GM10847 (cell line): ENCODE measurements around the gene SMG9.
A peak's percentile ranks its signal among the peaks of the same experiment; 100 is the strongest.

Experiments used
- POLR2A ChIP-seq: IDR thresholded peaks from 2 replicates; pipeline ENCODE4 v1.6.1; 2011; ENCODE audit not compliant: insufficient read length; ENCODE audit errors: extremely low read depth

SMG9 gene

DNA sequence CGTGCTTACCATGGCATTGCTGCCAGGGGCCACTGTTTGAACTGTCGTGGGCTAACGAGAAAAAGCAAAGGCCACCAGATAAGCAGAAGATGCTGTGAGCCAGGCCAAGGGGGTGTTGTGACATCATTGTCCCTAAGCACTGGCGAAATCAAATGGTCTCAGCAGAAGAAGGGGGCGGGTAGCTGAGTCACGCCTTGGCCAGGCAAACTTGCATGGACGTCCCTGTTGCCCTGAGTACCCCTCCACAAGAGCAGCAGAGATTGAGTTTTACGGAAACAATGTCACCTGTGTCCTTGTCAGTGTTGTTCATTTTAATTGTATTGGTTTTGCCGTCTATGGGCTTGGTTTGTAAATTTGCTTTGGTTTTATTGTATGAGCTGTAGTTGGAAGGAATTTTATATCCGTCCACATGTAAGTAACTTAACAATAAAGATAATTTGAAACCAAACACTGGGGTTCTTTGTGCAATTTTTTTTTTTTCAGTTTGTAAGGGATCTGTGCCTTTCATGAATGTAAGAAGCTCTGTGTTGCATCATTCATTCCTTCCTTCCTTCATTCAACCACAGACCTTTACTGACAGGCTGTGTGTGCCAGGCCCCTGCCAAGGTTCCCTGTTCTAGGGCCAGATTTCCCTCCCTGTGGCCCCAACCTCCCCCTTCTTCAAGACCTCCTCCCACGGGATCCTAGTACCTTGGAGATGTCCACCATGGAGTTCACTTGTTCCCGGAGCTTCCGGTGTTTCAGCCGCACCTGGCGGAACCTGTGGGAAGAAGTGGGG is 13.7 kb upstream of the SMG9 start:
- no peak for TF ChIP-seq POLR2A

DNA sequence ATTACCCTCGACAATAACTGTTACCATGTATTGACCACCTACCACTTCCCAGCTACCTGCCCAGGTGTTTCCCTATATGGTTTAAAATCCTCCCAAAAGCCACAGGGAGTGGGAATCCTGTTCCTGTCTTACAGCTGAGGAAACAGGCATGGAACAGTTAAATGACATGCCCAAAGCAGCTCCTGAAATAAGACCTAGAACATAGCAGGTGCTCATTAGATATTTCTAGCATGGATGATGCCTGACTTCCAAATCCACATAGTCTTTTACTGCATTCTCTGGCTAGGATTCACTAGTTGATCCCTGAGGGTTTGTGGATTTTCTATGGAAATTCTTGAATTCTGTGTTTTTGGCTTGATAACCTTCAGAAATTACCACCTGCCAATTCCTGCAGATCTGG is 13.1 kb upstream of the SMG9 start:
- no peak for TF ChIP-seq POLR2A

DNA sequence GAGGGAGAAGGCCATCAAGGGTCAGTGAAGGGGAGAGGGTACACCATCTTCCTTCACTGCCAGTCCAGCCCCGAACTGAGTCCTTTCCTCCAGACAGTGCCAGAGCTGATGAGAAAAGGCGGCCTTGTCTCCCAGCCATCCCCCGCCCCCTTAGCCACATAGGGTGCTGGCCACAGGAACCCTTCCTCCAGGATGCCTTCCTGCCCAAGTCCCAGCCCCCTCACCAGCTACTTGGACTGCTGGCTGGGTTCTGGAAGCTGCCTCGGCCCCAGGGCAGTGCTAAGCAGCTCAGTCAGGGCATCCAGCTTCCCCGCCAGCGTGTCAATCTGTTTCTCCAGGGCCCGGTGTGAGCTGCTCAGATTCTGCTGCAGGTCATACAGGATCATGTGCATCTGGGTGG is 12.6 kb upstream of the SMG9 start:
- no peak for TF ChIP-seq POLR2A

DNA sequence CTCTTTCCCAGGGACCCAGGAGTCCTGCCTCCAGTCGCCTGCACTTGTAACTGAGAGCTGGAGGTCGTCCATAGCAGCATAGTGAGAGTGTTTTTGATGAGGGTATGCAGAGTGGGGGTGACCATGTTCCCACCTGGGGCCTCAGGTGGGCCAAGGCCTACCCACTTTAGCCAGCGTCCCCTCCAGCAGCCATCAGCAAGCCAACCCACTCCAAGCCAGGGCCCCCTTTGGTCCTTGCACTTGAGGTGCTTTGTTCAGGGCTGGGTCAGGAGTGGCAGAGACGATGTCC is 11.9 kb upstream of the SMG9 start:
- TF ChIP-seq POLR2A: no peak

DNA sequence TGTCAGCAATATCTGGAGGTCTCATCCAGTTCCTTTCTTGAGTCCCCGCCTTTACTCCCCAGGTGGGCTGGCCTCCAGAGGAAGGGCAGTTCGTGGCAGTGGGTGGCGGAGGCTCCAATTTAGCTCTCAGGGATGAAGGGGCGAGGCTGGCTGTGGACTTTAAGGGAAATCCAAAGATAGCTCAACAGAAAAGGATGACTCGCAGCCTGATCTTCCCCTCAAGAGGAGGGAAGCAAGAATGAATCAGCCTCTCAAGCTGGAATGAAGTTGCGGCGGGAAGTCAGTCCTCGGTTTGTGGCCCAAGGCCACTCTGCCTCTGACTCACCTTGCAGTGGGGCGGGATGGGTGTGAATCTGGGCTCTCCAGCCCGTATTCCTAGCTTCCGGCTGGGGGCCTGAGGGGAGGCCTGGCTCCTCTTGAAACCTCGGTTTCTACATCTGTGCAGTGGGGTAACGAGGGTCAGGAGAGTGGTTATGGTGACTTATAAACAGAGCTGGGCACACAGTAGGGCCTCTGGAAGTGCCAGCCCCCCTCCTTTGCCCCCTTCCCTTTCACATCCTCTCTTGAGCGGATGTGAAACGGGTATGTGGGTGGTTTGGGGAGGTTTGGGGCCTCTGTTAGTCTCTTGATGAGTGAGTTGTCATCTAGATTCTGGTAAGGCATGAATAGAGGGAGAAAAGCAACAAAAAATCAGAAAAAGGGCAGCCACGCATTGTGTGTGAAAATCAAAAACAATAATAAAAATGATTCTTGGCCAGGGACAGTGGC is 10.5 kb upstream of the SMG9 start:
- peak; percentile 16 for TF ChIP-seq POLR2A

DNA sequence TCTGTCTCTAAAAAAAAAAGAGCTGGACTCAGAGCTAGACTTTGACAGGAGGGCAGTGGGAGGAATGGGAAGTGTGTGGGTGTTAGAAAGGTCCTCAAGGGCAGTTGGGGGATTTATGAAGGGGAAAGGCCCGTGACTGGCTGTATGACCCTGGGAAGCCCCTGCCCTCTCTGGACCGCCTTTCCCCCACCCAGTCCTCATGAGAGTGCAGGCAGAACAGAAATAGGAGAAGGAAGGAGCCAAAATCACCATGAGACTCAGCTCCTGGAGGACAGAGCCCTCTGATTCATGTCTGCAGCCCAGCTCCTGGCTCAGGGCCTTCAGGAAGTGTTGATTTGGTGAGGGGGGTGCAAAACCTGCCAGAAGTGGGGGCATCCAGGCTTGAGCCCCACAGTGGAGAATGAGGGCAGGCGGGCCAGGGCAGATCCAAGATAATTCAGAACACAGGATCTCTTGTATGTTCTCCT is 8.7 kb upstream of the SMG9 start:
- no peak for TF ChIP-seq POLR2A

DNA sequence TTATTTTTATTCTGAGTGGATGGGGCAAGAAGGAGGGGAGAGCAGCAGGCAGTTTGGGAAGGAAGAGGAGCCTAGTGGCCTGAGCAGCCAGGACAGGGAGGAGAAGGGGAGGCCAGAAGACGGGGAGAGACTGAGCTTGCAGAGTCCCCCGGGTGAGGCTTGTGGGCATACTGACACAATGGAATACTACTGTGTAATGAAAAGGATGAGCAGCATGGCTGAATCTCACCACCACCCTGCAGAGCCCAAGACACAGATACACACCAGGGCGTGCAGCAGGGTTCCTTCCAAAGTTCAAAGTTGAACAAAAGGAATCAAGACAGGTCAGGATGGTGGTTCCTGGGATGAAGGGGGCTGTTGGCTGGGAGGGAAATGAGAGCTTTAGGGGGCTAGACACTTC is 8.1 kb upstream of the SMG9 start:
- no peak for TF ChIP-seq POLR2A

DNA sequence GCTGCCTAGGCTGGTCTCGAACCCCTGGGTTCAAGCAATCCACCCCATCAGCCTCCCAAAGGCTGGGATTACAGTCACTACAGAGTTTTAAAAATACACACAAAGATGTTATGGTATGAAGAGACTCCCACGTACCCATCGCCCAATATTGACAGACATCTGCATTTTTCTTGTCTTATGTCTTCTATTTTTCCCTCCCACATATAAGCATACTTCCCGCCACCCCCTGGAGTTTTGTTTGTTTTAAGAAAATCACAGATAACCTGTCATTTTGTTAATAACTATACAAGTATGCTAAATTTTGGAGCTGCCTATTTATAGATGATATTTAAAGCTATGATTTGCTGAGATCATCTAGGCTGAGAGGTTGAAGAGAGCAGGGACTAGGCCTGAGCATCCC is 6.2 kb upstream of the SMG9 start:
- TF ChIP-seq POLR2A: no peak

DNA sequence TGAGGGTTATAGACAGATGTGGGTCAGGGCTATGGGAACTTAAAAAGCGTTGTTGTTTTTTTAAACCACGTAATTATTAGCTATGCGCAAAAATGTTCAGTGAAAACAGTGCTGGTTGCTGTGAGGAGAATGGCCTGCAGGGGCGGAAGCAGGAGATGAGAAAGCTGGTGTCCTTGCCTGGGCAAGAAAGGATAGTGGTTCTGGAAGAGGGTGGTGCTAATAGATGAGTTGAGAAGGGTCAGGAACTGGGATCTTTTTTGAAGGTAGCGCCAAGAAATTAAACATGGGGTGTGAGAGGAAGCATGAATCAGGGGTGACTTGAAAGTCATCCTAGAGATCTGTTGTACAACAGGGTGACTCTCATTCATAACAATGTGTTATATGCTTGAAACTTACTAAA is 4.8 kb upstream of the SMG9 start:
- TF ChIP-seq POLR2A: no peak

DNA sequence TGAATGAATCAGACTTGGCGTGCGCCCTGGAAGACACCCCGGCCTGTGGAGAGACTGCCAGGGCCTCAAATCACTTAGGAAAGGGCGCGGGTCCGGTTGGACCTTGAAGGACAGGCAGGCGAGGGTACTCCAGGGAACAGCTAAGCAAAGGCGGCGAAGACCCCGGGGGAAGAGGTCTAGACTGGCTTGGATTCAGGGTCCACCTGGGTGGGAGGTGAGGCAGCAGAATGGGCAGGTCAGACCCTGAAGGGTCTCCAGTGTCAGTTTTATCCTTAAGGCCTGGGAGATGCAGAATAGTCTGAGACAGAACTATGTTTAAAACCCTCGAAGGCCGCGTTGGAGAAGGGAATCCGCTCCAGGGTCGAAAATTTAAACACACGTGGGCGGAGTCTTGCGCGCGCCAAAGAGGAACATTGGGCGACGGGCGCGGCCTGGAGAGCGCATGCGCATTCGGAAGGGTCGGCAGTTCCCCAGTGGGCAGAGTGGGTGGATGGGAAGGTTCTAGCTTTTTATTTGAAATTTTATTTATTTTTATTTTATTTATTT is 567 bp upstream of the SMG9 start:
- TF ChIP-seq POLR2A: peak; percentile 62

DNA sequence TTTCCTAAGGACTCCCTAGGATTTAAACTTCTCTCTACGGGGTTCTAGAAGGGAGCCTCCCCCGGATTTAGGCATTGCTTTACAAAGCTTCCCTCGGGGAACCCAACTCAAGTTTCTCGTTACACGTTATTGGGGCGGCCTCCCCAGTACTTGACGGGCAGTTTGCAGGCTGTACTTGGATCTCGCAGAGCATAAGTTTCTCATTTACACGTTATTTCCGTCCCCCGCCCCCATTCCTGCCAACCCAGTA is 584 bp downstream of the SMG9 start:
- no peak for TF ChIP-seq POLR2A

DNA sequence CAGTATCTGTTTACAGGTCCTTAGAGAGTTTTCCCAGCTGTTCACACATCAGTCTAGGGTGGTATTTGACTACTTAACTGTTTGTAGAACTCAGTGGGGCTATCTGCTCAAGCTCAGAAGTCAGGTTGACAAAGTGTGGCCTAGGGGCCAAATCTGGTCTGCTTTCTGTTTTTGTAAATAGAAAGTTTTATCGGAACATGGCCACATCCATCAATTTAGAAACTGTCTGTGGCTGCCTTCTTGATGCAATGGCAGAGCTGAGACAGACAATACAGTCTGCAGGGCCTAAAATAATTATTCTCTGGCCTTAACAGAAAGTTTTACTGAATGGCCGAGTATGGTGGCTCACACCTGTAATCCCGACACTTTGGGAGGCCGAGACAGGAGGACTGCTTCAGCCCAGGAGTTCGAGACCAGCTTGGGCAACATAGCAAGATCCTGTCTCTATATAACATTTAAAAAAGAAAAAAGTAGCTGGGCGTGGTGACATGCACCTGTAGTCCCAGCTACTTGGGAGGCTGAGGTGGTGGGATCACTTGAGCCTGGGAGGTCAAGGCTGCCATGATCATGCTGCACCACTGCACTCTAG is 2.4 kb downstream of the SMG9 start:
- TF ChIP-seq POLR2A: no peak

DNA sequence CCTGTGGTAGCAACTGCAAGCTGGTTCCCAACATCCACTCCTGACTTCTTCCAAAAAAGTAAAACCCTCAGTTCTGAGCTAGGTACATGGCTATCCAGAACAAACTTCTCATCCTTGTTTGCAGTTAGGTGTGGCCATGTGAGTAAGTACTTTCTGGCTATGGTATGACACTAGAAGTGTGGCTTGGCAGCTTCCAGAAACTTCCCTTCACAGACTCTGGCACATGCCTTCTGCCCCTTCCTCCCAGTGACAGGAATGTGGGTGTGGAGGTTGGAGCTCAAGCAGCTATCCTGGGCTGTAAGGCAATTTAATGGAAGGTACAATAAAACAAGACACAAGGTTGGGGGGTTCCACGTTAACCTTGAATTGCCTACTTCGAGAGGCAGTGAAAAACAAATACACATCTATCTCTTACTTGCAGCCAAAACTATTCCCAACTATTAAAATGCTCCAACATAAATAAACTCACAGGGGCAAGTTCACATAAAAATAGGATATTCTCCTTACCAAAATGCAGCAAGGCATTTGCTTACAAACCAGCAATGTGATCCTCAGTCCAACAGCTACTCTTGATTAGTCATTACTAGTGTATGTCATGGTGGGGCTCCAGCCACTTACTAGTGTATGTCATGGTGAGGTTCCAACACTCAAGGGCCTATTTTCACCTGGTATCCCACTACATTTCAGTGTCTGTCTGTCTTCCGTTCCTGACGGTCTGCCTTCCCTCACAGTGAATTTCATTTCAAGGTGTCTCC is 3.1 kb downstream of the SMG9 start:
- TF ChIP-seq POLR2A: no peak

DNA sequence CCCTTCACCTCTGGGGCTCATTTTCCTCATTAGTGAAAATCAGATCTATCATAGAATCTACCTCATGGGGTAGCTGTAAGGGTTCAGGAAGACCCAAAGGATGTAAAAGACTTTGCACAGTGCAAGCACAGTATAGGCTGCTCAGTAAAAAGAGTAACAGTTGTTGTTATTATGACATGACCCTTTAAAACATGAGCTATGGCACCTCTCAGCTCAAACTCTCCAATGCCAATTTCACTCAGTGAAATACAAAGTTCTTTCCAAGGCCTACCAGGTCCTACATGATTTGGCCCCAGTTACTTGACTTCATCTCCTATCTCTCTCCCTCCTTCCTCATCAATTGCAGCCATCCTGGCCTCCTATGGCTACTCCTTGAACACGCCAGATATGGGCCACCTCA is 4.9 kb downstream of the SMG9 start:
- no peak for TF ChIP-seq POLR2A

DNA sequence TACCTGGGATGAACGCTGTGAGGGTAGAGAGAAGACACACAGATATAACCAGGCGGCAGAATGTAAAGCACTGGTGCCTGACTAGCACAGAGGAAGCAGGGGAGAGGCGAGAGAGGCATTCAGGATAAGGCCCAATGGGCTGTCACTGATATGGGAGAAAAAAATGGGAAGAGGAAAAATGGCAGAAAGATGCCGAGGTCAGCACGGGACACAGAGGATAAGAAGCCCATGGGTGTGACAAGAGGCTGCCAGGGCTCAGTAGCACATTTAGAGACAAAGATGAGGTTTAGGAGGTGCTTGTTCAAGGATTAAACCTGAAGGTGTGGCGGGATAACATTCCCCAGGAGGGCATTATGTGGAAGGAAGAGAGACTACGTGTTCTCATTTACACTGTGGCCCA is 5.6 kb downstream of the SMG9 start:
- no peak for TF ChIP-seq POLR2A

DNA sequence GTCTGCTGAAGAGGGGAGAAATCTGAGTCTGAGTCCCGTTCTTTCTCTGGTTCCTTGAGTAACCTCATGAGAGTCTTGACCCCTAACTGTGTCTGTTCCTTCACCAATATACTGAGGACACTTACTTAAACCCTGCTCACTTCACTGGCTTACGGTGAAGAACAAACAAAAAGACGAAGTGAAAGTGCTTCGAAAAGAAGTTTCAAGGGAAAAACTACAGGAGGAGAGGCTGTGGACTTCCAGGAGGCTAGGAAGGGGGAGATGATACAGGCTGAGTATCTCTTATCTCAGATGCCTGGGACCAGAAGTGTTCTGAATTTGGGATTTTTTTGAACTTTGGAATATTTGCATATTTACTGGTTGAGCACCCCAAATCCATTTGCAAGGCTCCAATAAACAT is 6.1 kb downstream of the SMG9 start:
- no peak for TF ChIP-seq POLR2A
